Mucosa of descending colon (tissue), 3 donors: ENCODE measurements around the gene KLRC1. TPM values are rescaled to one million over a fixed set of nuclear protein-coding genes. Genes with fewer than 3 reads are reported as not detected.
A peak's percentile ranks its signal among the peaks of the same experiment; 100 is the strongest.

ENCODE experiments used
- ATAC-seq: fragments of 200-7000 bp; cut with Tn5 transposase; one replicate; pipeline ENCODE4 v1.9.1; 2020; ENCODE audit warnings: mild to moderate bottlenecking, moderate library complexity
- DNase-seq, 3 donors: peaks; one replicate each; pipeline ENCODE4 v3.0.0-alpha.2; 2020
- H3K36me3 ChIP-seq: fragments of 200-600 bp; one replicate; pipeline ENCODE4 v1.8.0; 2021; ENCODE audit warnings: low read depth, mild to moderate bottlenecking
- H3K4me1 ChIP-seq: fragments of 200-600 bp; one replicate; pipeline ENCODE4 v1.8.0; 2021; ENCODE audit warnings: low read depth, mild to moderate bottlenecking
- H3K4me3 ChIP-seq: fragments of 200-600 bp; one replicate; pipeline ENCODE4 v1.8.0; 2021; ENCODE audit warnings: mild to moderate bottlenecking
- H3K9me3 ChIP-seq: fragments of 200-600 bp; one replicate; pipeline ENCODE4 v1.8.0; 2021; ENCODE audit warnings: mild to moderate bottlenecking
- CTCF ChIP-seq: fragments of 200-600 bp; IDR thresholded peaks from one replicate; pipeline ENCODE4 v1.8.0; 2022; ENCODE audit warnings: antibody characterized with exemption, mild to moderate bottlenecking
- intact Hi-C, 2 donors: fragments of 100-400 bp; cut with DNase I in 1 of 2; cut with micrococcal nuclease in 1 of 2; formaldehyde crosslinking; loops; one replicate each; pipeline versions ENCODE4 v1.11.0 to v1.11.1; 2022; cut with DNase I, micrococcal nuclease
- total RNA-seq, 3 donors: library from RNA; stranded (reverse); fragmentation: NEBNext Ultra II Directional in 2 of 3; extraction: Animal tissue kit (Norgen Biotek cat#: 25700) in 2 of 3; gene quantifications; one replicate each; pipeline versions ENCODE4 v1.2.1 to v1.2.4, GENCODE V29; 2021 to 2023
- donor health status: DM: no; HTN: no; CAD: no; lungs with moderate emphysema.
- donor health status: DM: no; HTN: no; CAD: no.
- donor health status: DM: no; HTN: yes; CAD: no.

KLRC1 gene
- total RNA-seq, 3 donors from 2014 or later = 1.2 to 3.6 (median 1.9) TPM

- H3K36me3 ChIP-seq = no peaks in the 10 kb centered on the region
- intact Hi-C loops = no loop called here
- DNase-seq (no peak), ATAC-seq (peak; percentile 69)
- no peaks in the 10 kb centered on the region for H3K9me3 ChIP-seq
- no peaks in the 10 kb centered on the region for H3K4me1 ChIP-seq
- H3K4me3 ChIP-seq = no peak within 1 kb of the TSS
- no peak for TF ChIP-seq CTCF
Measured at GRCh38 chr12:10409392-10409791, 43.8 kb downstream of the KLRC1 start, which contains the start of gene KLRC4. Gene KLRC4 (minus strand): TSS chr12:10409757. CDS start chr12:10409575, 182 bp downstream.

GRCh38 chr12:10408842-10409241 lies 44.3 kb downstream of the KLRC1 start:
- DNase-seq = no peak
- no peaks in the 10 kb centered on the region for H3K4me1 ChIP-seq
- no peak for TF ChIP-seq CTCF
- no peaks in the 10 kb centered on the region for H3K36me3 ChIP-seq
- ATAC-seq = no peak
- H3K4me3 ChIP-seq = no peak overlapping the region
- intact Hi-C loops = no loop called here
- H3K9me3 ChIP-seq = no peaks in the 10 kb centered on the region

DNA sequence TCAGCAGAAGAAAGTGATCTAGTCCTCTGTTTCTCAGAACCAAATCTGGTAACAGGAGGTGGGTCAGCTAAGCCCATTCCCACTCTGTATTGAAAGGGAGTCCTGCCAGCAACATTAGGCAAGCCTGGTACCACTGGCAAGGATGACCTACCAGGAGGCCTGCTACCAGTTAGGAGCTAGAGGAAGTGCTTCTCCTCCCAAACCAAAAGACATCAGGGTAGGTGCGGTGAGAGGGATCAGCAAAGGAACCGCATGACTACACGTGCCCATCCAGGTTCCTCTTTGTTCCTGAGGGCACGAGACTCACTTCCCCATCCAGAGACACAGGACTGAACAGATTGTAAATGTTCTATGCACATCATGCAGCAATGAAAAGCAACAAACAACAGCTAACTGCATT lies 46.5 kb downstream of the KLRC1 start:
- DNase-seq = peak in 1 of 3 donors; percentile 53

GRCh38 chr12:10405294-10405693 lies 47.9 kb downstream of the KLRC1 start:
- Histone ChIP-seq H3K9me3 (no peaks in the 10 kb centered on the region), H3K4me1 (no peaks in the 10 kb centered on the region), H3K4me3 (no peak overlapping the region), H3K36me3 (no peaks in the 10 kb centered on the region)
- no peak for TF ChIP-seq CTCF
- DNase-seq (no peak), ATAC-seq (no peak)
- intact Hi-C loops = no loop called here

More for the DNA sequence above, 46.5 kb downstream of the KLRC1 start:
- Histone ChIP-seq H3K4me3 (no peak overlapping the region), H3K36me3 (no peaks in the 10 kb centered on the region), H3K9me3 (no peaks in the 10 kb centered on the region), H3K4me1 (no peaks in the 10 kb centered on the region)
- no peak for TF ChIP-seq CTCF
- peak; percentile 35 for ATAC-seq
- intact Hi-C loops = no loop called here

- DNase-seq (no peak), ATAC-seq (no peak)
- TF ChIP-seq CTCF = no peak
- intact Hi-C loops = no loop called here
- Histone ChIP-seq H3K4me1 (no peaks in the 10 kb centered on the region), H3K9me3 (no peaks in the 10 kb centered on the region), H3K4me3 (no peak overlapping the region), H3K36me3 (no peaks in the 10 kb centered on the region)
Measured at GRCh38 chr12:10404798-10405197, 48.4 kb downstream of the KLRC1 start.

- Histone ChIP-seq H3K36me3 (no peaks in the 10 kb centered on the region), H3K4me1 (peaks cover 7% of the 10 kb centered on the region), H3K9me3 (no peaks in the 10 kb centered on the region), H3K4me3 (no peak overlapping the region)
- intact Hi-C loops = no loop called here
- DNase-seq (no peak), ATAC-seq (no peak)
- no peak for TF ChIP-seq CTCF
Measured at GRCh38 chr12:10400829-10401228, 52.3 kb downstream of the KLRC1 start.
